K562 treated with DMSO at 1 percent for 12 hours (cell line): ENCODE data around the gene ALDH9A1. TPM values are rescaled to one million over a fixed set of nuclear protein-coding genes. Genes with fewer than 3 reads are reported as not detected.

Experiments
- total RNA-seq: library from RNA; unstranded; fragments of 300-600 nt; gene quantifications from 2 replicates; pipeline ENCODE4 v1.2.3, GENCODE V29; 2022; ENCODE audit not compliant: insufficient read depth

The ALDH9A1 gene
- 37.8 and 42.9 TPM in 2 replicates for total RNA-seq

DNA sequence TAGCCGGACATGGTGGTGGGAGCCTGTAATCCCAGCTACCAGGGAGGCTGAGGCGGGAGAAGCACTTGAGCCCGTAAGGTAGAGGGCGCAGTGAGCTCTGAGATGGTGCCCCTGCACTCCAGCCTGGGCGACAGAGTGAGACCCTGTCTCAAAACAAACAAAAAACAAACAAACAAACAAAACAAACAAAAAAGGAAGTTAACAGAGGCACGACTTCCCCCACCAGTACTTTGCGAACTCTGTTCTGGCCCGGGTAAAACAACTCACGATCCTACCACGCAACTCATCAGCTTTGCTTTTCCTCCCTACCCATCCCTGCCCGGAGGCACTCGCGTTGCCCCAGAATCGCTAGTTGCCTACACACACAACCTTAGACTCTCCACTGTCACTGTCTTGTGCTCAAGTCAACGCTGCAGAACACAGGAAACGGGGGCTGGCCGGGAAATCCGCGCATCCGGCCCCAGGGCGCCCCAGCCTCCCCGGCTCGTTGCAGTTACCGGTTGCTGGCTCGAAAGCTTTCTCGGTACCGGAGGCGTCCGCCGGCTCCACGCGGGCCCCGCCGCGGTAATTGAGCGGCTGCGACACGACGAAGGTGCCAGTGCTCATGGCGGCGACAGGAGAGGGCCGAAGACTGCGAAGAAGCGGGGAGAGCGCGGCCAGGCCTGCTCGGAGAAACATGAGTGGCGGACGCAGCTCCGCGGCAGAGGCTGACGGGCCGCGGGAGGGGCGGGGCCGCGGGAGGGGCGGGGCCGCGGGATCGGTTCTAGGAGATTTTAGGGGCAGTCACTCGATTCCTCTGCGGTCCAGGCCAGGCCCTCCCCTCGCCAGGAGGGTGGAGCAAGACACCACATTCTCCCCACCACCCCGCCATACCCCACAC lies at the start of gene ALDH9A1:
Gene ALDH9A1, minus strand, starts transcription at position 682 of the 880 bp plus-strand sequence. Its CDS starts 4 bp downstream, at position 678.

DNA sequence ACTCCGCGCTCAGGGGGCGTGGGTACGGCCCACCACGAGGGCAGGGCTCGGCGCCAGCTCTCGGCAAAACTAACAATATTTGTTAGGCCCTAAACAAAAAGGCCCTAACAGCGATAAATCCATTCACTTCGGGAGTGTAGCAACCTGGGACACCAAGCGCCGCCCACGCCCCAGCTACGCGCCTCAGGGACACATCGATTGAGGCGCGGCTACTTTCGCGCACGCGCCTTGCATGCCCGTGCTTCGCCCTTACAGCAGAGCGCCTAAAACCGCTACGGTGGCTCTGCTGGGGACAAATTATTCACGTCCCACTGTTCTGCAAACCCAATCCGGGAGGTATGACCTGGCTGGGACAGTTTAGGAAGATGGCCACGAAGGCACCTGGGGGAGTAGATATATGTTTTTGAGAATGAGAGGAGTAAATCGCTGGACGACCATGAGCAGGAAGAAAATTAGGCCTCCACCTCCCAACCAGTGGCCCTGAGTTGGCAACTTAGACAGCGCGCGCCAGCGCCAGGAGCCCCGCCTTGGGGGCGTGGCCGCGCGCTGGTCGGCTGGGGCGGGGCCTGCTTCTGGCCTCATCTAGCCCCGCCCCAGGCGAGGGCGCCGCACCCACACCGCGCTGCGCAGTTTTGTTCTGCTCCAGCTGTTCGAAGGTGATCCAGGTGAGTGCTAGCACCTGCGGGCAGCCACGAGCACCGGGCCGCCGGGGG lies 67.6 kb downstream of the ALDH9A1 start, which contains the start of gene MGST3:
Gene MGST3, plus strand, starts transcription at position 606 of the 713 bp plus-strand sequence. CDS start 18,614 bp downstream, outside the sequence.

Other genes with a start within 250 kb of the ALDH9A1 start
- not detected in 2 replicates for gene LRRC52, start 154.6 kb downstream of the ALDH9A1 start, total RNA-seq
- 113 and 134 TPM in 2 replicates for gene MGST3, start 67.3 kb downstream of the ALDH9A1 start, total RNA-seq
- 101 and 117 TPM in 2 replicates for gene TMCO1, start 70.3 kb upstream of the ALDH9A1 start, total RNA-seq
- 29.7 and 49.5 TPM in 2 replicates for gene UCK2, start 129.1 kb upstream of the ALDH9A1 start, total RNA-seq